GM18907 (cell line): ENCODE data around the gene GMDS.
A peak's percentile ranks its signal among the peaks of the same experiment; 100 is the strongest.

Experiments
- ATAC-seq: cut with Tn5 transposase; IDR thresholded peaks from one replicate; pipeline ENCODE4 v1.9.1; 2021; ENCODE audit warnings: mild to moderate bottlenecking, moderate library complexity; ENCODE audit not compliant: unreplicated experiment

Gene GMDS

DNA sequence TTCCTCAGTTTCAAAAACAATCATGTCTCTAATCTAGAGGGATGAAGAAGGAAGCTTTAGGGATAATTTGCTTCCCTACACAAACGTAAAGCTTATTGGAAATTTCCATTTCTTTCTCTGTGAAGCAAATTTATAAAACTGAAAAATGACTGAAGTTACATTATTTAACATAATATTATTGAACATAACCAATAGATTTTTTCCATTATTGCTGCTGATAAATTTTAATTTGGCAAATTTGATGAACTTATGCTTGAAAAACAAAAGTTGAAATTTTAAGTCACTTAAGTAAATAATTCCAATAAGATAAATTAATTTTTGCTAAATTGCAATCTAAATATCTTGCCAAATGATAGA lies 140.9 kb downstream of the GMDS start:
- no peak for ATAC-seq

DNA sequence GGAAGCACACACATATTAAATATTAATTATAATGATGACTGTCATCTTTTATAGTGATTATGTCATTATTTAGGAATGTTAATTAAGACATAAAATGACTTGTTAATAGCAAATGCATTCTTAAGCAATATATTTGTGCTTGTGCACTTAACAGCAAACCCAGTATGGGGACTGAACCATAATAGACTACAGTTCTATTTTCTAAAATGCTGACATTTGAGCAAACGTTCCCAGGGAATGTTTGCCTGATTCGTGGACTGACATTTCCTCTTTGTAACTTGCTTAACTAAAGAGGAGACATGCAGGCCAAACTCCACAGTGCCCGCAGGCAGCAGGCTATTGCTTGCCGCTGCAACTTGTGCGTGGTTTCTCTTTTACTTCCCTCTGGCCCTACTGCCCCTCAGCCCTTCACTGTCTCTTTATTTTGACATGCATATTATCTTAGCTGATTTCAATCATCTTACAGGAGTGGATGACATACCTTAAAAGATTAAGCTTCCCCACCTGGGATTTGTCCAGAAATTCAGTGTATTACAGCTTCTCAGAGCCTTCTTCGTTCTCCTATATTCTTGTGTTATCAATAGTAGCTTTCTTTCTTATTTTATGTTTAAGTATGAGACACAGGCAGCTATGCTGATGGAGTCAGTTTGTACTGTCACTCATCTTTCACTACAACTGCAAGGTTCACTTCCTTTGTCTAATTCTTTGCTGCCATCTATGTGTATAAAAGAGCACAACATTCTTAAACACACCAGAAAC lies 141.5 kb downstream of the GMDS start:
- ATAC-seq, result no peak

DNA sequence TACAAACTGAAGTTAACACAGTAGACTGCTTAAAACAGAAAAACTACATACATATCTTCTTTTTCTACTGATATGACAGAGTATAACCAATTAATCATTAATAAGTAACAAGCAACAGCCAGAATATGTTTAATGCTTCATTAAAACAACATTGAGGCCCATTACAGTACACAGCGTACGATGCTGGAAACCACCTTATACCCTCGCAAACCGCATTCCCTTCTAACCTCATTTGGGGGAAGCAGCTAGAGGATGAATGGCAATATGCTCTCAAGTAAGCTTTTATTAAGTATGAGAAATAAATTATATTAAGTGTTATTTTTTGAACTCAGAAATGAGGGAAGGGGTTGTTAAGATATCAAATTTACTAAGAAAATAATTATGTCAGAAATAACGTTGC lies 142.4 kb downstream of the GMDS start:
- no peak for ATAC-seq

DNA sequence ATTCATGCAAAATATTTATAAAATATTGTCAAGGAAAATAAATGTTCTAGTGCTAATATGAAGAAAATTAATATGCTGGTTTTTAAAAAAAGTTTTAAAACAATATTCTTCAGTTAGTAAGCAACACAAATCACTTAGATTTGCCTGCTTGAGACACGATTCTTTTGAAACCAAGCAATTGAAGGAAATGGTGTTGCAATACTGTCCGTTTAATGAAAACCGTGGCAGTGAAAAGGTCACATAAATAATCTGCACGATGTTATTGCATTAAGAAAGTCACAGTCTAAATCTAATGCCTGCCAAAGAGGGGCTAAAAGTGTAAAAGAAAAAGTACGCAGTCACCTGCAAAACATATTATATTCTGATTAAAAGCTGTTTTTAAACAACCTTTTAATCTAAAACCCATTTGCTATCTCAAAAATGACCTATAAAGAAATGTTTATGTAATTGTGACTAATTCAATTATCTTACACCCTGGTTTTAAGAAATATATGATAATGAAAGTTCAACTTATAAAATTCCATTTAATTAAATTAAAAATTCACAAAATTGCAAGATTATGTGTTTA lies 143.0 kb downstream of the GMDS start:
- ATAC-seq, result no peak

DNA sequence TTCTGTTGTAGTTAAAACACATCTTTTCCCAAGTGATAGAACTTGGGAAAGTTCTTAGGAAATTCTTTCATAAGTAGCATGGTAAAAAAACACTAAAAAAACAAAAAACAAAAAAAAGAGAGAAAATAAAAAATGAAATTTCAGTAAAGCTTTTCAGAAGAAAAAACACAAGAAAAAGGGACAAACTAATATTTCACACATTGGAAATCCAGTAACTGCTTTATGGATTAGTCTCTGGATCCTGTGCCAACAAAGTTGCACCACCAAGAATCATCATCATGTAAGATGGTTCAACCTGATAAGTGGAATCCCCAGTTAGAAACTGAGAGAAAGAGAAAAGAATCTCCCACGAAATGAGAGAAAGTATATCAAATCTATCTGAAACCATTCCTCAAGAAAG lies 144.2 kb downstream of the GMDS start:
- ATAC-seq, result no peak

DNA sequence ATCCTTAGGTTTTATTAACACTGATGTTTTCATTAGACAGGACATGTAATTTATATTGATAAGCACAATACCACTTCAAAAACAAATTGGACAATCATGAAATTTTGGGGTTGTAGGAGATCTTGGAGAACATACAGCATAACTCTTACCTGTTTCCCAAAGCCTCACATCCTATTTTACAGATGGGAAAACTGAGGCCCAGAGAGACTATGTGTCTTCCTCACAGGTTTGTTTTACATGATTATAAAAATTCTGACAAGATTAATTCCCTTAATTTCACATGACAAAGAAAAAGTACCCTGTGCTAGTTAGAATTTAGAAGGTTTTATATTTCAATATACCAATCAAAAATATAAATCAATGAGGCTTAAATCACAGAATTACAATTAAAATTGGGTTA lies 145.5 kb downstream of the GMDS start:
- no peak for ATAC-seq

DNA sequence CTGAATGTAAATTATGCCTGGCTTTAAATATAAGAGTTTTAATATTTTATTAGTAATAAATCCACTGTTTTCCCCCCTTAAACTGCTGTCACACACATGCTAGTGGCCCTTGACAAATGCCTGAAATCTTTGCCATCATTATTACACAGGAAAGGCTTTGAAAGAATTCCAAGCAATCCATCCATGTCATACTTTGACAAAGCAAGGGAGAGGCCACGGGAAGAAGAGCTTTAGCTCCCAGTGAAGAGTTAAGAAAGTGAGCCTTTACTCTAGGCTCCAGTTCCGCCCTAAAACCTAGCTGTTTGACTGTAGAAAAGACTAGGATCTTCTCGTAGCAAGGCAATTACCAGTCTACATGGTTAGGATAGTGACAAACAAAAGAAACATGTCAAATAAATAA lies 147.9 kb downstream of the GMDS start:
- no peak for ATAC-seq

DNA sequence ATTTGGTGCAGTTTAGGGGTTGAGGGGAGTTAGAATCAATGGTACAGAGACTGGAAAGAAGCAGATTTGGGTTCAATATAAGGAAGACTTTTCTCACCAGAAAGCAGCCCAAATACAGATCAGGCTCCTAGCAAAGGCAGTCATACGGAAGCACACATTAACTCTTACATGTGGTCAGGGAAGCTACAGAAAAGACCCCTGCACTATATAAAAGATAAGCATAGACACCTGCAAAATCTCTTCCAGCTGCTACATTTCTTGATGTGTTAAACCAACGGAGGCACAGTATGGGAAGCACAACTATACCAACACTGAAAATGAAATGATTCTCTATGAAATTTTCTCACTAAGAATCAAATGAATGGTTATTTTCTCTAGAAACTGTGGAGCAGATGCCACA lies 150.8 kb downstream of the GMDS start:
- no peak for ATAC-seq

DNA sequence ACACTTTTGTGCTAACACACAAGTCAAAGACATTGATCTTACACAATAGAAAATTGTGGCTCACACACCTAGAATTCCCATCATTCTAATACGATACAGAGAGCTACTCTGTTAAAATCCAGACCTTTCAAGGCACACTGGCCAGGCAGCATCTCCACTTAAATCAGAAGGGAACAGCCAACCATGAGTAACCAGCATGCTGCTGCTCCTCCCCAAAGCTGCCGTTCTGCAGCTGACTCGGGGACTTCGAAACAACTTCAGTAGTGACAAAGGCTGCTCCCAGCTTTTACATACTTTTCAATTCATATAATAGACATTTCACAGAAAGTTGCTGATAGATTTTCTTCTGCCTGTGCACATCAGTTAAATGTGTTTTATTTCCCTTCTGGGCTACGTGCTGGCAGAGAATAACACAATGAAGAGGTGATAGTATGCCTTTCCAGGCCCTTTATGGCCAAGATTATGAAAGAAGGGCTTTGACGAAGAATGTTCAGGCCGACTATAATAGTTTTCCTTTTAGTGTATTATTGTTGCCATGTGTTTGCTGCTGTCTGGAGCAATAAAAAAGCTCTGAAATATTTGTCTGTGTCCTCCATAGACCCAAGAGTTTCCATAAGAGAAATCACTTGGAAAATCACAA lies 159.0 kb downstream of the GMDS start:
- ATAC-seq, result no peak

DNA sequence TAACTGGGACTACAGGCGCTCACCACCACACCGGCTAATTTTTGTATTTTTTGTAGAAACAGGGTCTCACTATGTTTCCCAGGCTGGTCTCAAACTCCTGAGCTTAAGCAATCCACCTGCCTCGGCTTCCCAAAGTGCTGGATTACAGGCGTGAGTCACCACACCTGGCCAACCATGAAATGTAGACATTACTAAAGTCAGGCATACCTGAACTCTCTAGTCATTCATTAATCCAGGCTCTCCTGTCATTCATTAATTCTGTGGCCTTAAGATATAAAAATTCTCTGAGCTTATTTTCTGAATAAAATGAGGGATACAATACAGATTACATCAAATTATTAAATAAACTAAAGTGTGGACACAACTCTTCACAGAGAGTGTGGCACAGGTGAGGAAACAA lies 159.7 kb downstream of the GMDS start:
- no peak for ATAC-seq

DNA sequence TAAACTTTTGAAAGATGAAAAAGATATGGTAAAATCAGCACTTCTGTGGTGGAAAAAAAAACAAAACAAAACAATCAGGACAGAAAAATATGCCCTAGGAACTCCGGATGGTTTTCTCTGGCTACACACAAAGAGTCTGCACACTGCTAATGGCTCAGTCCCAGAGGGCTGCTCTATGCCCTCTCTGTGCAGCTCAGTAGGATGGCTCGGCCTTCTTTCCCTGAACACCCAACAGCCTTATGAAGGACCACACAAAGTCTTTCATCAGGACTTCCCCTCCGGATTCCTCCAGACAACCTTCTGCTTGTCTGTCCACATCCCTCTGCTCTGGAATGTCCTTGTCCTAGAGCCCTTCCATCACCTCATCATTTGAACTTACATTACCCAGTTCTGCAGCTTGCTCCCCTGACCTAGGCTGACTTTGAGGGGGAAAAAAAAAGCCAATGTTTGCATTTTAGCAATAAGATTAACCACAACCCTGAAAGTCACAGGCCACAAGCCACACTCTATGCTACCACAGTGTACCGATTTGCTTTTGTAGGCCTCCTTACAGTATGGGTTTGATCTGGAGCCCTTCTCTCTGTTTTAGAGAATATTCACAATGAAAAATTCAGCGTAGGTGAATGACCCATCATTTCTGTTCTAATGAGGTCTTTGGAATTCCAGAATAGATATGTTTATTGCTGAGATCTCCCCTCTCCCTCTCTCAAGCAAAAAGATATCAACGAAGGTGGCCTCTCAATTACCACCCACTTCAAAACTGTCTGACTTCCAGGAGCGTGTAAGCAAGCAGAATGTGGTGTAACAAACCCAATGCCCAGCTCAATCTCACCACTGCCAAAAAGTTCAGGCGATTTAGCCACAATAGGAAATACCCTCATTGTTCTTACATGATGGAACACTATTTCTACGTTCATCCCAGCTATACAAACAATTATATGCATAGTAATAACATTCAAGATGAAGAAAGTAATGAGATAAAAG lies 164.0 kb downstream of the GMDS start:
- peak; percentile 92 for ATAC-seq

DNA sequence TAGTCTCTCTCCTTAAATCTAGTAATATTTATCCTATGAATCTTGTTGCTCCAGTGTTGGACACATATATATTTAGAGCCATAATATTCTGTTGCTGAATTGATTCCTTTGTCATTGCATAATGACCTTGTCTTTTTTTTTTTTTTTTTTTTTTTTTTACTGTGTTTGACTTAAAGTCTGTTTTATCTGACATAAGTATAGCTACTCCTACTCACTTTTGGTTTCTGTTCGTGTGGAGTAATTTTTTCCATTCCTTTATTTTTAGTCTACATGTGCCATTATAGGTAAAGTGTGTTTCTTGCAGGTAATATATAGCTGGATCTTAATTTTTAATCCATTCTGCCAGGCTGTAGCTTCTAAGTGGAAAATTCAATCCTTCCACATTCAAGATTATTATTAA lies 166.5 kb downstream of the GMDS start:
- ATAC-seq, result no peak

DNA sequence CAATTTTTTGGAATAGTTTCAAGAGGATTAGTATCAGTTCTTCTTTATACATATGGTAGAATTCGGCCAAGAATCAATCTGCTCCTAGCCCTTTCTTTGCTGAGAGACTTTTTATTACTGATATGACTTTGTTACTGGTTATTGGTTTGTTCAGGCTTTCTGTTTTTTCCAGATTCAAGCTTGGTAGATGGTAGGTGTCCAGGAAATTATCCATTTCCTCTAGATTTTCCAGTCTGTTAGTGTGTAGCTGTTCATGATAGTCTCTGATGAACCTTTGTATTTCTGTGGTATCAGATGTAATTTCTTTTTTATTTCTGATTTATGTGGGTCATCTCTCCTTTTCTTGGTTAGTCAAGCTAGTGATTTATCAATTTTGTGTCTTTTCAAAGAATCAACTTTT lies 167.6 kb downstream of the GMDS start:
- ATAC-seq, result no peak

DNA sequence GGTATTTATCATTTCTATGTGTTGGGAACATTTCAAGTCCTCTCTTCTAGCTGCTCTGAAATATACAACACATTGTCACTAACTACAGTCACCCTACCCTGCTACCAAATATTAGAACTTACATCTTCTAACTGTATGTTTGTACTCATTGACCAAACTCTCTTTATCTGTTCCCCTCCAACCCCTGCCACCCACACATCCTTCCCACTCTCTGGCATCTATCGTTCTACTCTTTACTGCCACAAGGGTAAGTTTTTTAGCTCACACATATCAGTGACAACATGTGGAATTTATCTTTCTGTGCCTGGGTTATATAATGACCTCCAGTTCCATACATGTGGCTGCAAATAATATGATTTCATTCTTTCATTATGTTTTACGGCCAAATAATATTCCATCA lies 171.9 kb downstream of the GMDS start:
- no peak for ATAC-seq

DNA sequence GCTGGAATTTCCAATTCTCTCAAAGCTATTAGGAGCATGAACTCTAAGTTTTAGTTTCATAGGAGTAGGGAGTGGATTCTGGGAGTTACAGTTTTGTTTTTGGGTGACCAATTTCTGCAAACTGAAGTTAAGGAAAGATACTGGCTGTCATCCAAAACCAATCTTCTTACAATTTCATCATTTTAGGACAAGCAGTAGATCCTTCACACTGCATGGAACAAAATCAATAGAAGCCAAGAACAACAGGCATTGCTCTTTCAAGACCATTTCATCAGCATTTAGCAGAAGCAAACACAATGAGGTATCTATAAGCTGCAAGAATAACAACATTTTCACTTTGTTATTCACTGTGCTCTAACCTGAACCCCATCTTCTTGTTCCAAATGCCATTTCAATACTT lies 173.0 kb downstream of the GMDS start:
- ATAC-seq, result no peak

DNA sequence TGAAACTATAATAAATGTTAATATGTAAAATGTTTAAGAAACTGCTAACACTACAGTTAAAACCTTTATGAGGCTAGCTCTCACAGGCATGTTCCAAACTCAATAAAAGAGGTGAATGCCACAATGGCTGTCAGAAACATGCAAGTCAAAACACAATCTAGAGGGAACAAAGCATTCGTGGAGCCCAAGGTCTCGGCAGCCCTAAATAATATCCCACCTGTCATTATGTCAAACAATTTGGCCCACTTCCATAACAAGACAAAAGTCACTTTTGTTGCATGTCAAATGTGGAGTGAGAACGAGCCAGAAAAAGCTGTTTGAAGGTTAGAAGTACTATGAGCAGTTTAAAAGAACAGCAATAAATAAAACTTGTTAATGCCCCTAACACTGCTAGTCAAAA lies 181.9 kb downstream of the GMDS start:
- no peak for ATAC-seq

DNA sequence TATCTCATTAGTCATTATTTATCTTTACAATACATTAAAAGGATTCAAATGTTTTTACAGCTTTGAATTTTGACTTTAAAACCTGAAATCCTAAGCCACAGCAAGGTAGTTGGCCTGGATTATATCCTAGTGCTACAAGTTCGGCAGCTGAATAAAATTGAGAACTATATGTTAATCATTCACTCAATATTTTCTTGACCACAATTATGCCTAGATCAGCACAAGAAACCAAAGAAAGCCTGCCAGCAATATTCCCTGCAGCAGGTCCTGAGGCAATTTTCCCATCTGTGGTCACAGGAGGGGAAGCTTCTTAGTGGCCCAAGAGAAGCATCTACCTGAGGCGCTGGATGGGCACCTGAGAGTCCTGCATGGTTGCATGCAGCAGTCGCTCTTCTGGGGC lies 183.5 kb downstream of the GMDS start:
- ATAC-seq, result no peak

DNA sequence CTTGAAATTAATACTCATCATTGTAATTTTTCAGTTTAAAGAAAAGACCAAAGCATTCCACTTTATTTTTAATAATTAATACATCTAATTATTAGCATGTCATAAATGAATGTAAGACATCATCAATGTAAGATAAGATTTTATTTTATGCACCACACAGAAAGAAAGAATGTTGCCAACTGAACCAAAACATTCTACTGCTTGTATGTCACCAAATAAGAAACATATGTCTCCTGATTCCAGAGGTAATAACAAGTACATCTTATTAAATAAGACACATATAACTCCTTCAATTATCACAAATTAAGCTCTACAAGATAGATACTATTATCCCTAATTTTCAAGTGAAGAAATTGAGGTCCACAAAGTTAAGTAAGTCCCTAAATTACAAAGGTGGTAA lies 189.5 kb downstream of the GMDS start:
- ATAC-seq, result no peak

DNA sequence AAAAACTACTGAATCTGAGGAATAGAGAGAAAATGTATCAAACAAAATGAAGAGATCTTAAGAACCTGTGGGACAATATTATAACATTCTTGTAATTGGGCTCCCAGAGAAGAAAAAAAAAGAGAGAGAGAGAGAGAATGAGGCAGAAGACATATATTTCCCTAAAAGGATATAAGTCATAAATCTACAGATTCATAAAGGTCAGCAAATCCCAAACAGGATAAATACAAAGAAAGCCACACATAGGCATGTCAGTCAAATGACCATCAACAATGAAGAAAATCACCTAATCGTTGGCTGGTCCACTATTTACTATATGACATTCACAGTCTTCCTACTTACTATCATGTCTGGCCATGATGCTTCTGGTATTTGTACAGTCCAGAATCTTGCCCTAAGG lies 190.3 kb downstream of the GMDS start:
- ATAC-seq, result no peak

DNA sequence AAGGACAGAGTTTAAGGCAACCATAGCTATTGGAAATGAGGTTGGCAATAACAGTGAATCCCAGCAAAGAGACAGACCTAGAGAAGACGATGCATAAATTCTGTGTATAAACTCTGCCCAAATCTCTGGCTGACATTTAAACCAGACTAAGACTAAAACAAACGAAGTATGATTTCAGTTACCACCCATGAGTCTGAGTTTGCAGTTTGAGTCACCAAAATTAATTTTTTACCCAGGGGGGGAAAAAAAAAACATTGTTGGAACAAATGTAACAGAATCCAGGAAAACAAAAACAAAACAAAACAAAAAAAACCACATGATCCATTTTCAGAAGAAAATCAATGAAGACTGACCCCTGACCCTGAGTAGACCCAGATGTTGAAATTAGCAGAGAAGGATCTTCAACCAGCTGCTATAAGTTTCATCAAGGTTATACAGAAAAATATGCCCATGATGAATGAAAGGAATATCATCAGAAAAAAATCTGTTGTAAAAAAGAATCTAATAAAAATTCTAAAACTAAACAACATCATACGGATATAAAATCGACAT lies 190.8 kb downstream of the GMDS start:
- ATAC-seq, result no peak

DNA sequence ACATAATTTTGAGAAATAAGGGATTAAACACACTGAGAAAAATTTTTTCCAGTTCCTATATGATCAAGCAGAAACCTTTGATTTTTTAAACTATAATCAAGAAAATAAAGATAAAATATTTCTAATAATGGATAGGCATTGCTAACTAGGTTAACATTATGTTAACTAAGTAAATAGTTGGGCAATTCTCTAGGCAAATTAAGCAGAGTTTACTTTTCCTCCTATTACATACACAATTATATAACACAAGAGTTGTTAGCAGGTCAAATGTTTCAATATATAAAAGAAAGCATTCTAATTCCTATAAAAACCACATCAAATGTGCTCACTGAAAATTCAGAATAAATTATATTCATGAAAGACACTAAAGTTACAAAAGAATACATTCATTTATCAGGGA lies 191.7 kb downstream of the GMDS start:
- no peak for ATAC-seq
